Neuronal stem cell (in vitro differentiated cells): Measurements from ENCODE around the gene PGLYRP1.

Experiments used
- DNase-seq: peaks from one replicate; pipeline ENCODE4 v3.0.0-alpha.2; 2013; ENCODE audit warnings: low spot score
- H2AFZ ChIP-seq: one replicate; pipeline ENCODE4 v1.6.1; 2013; ENCODE audit warnings: mild to moderate bottlenecking, low read length, inconsistent platforms
- H2AK5ac ChIP-seq: 2 replicates; pipeline ENCODE4 v1.6.1; 2013; ENCODE audit warnings: low read depth, mild to moderate bottlenecking, inconsistent platforms, low read length, moderate library complexity, mixed read lengths
- H2BK120ac ChIP-seq: 2 replicates; pipeline ENCODE4 v1.6.1; 2013; ENCODE audit warnings: low read depth, mild to moderate bottlenecking, inconsistent platforms, low read length, moderate library complexity, mixed read lengths
- H2BK12ac ChIP-seq: one replicate; pipeline ENCODE4 v1.6.1; 2013; ENCODE audit warnings: low read length, inconsistent platforms
- H2BK15ac ChIP-seq: 2 replicates; pipeline ENCODE4 v1.6.1; 2013; ENCODE audit warnings: mild to moderate bottlenecking, low read length, inconsistent platforms, mixed read lengths
- H2BK5ac ChIP-seq: one replicate; pipeline ENCODE4 v1.6.1; 2013; ENCODE audit warnings: inconsistent platforms, mild to moderate bottlenecking, low read length, moderate library complexity
- H3K14ac ChIP-seq: one replicate; pipeline ENCODE4 v1.6.1; 2013; ENCODE audit warnings: low read length, inconsistent platforms
- H3K18ac ChIP-seq: 2 replicates; pipeline ENCODE4 v1.6.1; 2013; ENCODE audit warnings: low read length, inconsistent platforms
- H3K23ac ChIP-seq: 2 replicates; pipeline ENCODE4 v1.6.1; 2013; ENCODE audit warnings: low read depth, mild to moderate bottlenecking, mixed read lengths, low read length, inconsistent platforms; ENCODE audit not compliant: poor library complexity
- H3K27ac ChIP-seq: replicated peaks from 3 replicates; pipeline ENCODE4 v1.5.1; 2013; ENCODE audit warnings: low read length, inconsistent platforms
- H3K27me3 ChIP-seq, 3 experiments: 2 replicates each; pipeline ENCODE4 v1.6.1; 2013; ENCODE audit warnings: low read length in 3 of 3, mild to moderate bottlenecking in 2 of 3, inconsistent platforms in 1 of 3, low read depth in 1 of 3, mixed read lengths in 1 of 3, moderate library complexity in 1 of 3; ENCODE audit not compliant: control insufficient read depth in 3 of 3, insufficient read depth in 3 of 3
- H3K36me3 ChIP-seq, 2 donors: replicated peaks in 1 of 2; 2 replicates each; pipeline ENCODE4 v1.6.1; 2013; ENCODE audit warnings: low read length in 2 of 2; ENCODE audit not compliant: control insufficient read depth in 2 of 2, insufficient read depth in 2 of 2
- H3K4ac ChIP-seq: 2 replicates; pipeline ENCODE4 v1.6.1; 2013; ENCODE audit warnings: inconsistent platforms, mild to moderate bottlenecking, low read length, moderate library complexity
- H3K4me1 ChIP-seq, 2 donors: 1 replicate in 1 of 2; 2 replicates in 1 of 2; pipeline ENCODE4 v1.6.1; 2013; ENCODE audit warnings: low read length in 2 of 2, low read depth in 1 of 2; ENCODE audit not compliant: control insufficient read depth in 2 of 2, insufficient read depth in 1 of 2
- H3K4me2 ChIP-seq: one replicate; pipeline ENCODE4 v1.6.1; 2013; ENCODE audit warnings: mild to moderate bottlenecking, low read length, inconsistent platforms; ENCODE audit not compliant: insufficient read depth, poor library complexity, severe bottlenecking
- H3K4me3 ChIP-seq, 2 donors: 2 replicates each; pipeline ENCODE4 v1.5.1; 2013; ENCODE audit warnings: low read length in 2 of 2, mild to moderate bottlenecking in 2 of 2, inconsistent platforms in 1 of 2, moderate library complexity in 1 of 2
- H3K79me1 ChIP-seq: one replicate; pipeline ENCODE4 v1.6.1; 2013; ENCODE audit warnings: low read depth, mild to moderate bottlenecking, inconsistent platforms, low read length, moderate library complexity
- H3K9ac ChIP-seq: one replicate; pipeline ENCODE4 v1.6.1; 2013; ENCODE audit warnings: mild to moderate bottlenecking, low read depth, low read length, inconsistent platforms; ENCODE audit not compliant: poor library complexity
- H3K9me3 ChIP-seq, 2 donors: replicated peaks in 1 of 2; 2 replicates each; pipeline versions ENCODE3 to v1.6.1; 2013; ENCODE audit warnings: low read length in 2 of 2, mild to moderate bottlenecking in 2 of 2, inconsistent platforms in 1 of 2, low read depth in 1 of 2, mixed read lengths in 1 of 2, moderate library complexity in 1 of 2; ENCODE audit not compliant: control insufficient read depth in 2 of 2, insufficient read depth in 1 of 2
- H4K8ac ChIP-seq: one replicate; pipeline ENCODE4 v1.6.1; 2013; ENCODE audit warnings: low read depth, mild to moderate bottlenecking, inconsistent platforms, low read length, moderate library complexity
- H4K91ac ChIP-seq: one replicate; pipeline ENCODE4 v1.6.1; 2013; ENCODE audit warnings: low read length, low read depth, mild to moderate bottlenecking, inconsistent platforms; ENCODE audit not compliant: poor library complexity
- WGBS, 2 donors: extraction: QIAGEN DNeasy Blood & Tissue Kit; methylation state at CpG; one replicate each; pipeline ENCODE4 v1.1.7; 2013; ENCODE audit warnings: missing lambda C conversion rate in 2 of 2, mixed read lengths in 1 of 2; ENCODE audit not compliant: insufficient read length in 2 of 2, insufficient replicate concordance in 1 of 2; ENCODE audit errors: extremely low coverage in 2 of 2; 5-methylcytosine and 5-hydroxymethylcytosine counted together

The PGLYRP1 gene

DNA sequence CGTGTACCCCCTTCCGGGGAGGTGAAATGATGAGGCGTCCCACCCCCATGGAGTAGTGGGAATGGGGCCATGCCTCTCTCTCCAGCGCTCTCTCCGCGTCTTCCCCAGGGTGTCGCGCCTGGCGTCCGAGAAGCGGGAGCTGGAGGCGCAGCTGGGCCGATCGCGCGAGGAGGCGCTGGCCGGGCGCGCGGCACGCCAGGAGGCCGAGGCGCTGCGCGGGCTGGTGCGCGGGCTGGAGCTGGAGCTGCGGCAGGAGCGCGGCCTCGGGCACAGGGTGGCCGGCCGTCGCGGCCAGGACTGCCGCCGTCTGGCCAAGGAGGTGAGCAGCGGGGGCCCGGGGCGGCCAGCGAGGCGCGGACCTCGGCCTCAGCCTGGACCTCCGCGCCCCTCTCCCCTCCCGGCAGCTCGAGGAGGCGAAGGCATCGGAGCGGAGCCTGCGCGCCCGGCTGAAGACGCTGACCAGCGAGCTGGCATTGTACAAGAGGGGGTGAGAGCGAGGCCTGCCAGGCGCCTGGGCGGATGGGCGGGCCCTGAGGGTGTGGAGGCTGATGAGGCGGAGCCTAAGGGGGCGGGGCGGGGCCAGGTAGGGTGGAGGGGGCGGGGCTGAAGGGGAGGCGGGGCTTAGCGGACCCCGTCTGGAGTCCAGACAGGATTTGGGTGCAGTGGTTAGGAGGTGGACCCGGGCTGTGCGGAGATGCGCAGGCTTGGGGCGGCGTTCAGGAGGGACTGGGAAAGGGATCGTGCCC is 7.7 kb downstream of the PGLYRP1 start:
- Histone ChIP-seq H3K9ac (peak overlapping the region; percentile 95), H2AK5ac (peak overlapping the region; percentile 87), H3K4me3 (peak overlapping the region in 1 of 2 donors; percentile 77), H3K27ac (no peak overlapping the region), H2BK5ac (no peak overlapping the region), H2BK12ac (no peak overlapping the region), H3K4me1 (peaks cover 4 to 14% of the 10 kb centered on the region in 2 donors), H3K27me3 (peaks cover 0 to 23% (median 11%) of the 10 kb centered on the region in 3 experiments), H3K4ac (no peak overlapping the region), H3K9me3 (no peaks in the 10 kb centered on the region), H4K8ac (no peak overlapping the region), H3K4me2 (peak overlapping the region; percentile 99), H3K18ac (peak overlapping the region; percentile 92), H4K91ac (no peak overlapping the region), H3K36me3 (peaks cover 7 to 20% of the 10 kb centered on the region in 2 donors), H3K79me1 (no peaks in the 10 kb centered on the region), H2BK15ac (peak overlapping the region; percentile 19), H3K23ac (peak overlapping the region; percentile 17), H2BK120ac (no peak overlapping the region), H3K14ac (no peak overlapping the region), H2AFZ (no peak overlapping the region)
- DNase-seq, result peak; percentile 82
- no CpG with 5 or more reads among the region's 74 CpGs for WGBS, 2 donors

DNA sequence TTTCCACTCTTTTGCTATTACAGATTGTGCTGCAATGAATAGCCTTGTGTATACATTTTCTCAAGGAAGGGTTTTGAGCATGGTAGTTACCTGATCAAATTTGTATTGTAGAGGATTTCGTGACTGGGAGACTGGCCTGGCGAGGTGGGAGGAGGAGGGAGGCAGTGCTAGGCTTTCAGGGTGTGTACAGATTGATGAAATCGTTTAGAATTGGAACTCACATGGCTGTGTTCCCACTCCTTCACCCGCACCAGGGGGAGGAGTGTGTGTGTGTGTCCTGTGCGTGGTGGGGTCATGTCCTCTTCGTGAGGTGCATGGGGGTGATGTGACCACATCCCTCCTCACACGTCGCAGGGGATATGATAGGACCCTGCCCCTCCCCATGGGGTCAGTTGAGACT is 8.3 kb downstream of the PGLYRP1 start:
- Histone ChIP-seq H2BK120ac (no peak overlapping the region), H3K36me3 (peaks cover 7 to 20% of the 10 kb centered on the region in 2 donors), H3K27me3 (peaks cover 0 to 23% (median 11%) of the 10 kb centered on the region in 3 experiments), H2BK12ac (no peak overlapping the region), H2BK15ac (peak overlapping the region; percentile 19), H4K8ac (no peak overlapping the region), H3K4me1 (peaks cover 4 to 14% of the 10 kb centered on the region in 2 donors), H3K4ac (no peak overlapping the region), H3K23ac (peak overlapping the region; percentile 17), H3K79me1 (no peaks in the 10 kb centered on the region), H3K18ac (peak overlapping the region; percentile 92), H3K4me3 (peak overlapping the region in 1 of 2 donors; percentile 77), H3K9me3 (no peaks in the 10 kb centered on the region), H2AFZ (no peak overlapping the region), H3K27ac (no peak overlapping the region), H2BK5ac (no peak overlapping the region), H3K9ac (peak overlapping the region; percentile 95), H4K91ac (no peak overlapping the region), H3K4me2 (peak overlapping the region; percentile 99), H2AK5ac (peak overlapping the region; percentile 87), H3K14ac (no peak overlapping the region)
- no CpG with 5 or more reads among the region's 8 CpGs for WGBS, 2 donors
- DNase-seq, result peak; percentile 17

DNA sequence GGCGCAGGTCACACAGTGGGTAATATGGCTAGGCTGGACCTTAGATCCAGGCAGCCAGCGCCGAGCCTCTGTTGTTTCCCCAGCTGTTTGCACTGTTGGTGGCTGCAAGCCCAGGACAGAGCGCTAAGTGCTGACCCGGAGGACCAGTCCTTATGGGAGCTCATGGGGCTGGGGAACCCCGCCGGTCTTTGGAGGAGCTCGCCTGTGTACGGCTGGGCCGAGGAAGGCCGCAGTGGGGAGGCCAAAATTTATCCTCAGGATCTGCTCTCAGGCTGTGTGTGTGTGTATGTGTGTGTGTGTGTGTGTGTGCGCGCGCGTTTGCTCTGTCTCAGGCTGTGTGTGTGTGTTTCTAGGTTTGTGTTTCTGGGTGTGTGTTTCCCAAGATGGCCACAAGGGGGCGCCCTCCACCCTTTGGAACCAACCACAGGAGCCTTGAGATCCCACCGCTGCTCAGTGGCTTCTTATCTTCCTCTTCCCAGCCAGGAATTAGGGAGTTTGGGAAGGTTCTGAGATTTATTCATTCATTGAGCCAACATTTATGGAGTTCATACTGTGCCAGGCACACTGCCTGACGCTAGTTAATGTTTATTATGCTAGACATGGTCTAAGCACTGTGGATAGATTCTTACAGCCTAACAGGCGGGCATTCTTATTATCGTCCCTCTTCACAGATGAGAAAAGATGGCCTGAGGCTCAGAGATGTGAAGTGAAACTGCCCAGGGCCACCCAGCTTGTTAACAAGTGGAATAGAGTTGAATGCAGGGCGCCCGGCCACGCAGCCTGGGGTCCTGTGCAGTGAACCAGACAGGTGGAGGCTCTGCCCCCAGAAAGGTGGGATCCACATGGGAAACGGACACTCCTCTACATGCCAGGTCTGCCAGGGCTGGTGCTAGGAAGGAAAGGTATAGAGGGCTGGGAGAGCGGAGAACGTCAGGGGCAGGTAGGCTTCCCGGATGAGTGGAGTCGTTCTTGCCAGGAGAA is 13.0 kb downstream of the PGLYRP1 start:
- no peak overlapping the region for H3K4me2 ChIP-seq
- peak overlapping the region; percentile 21 for H2AK5ac ChIP-seq
- H3K4me3 ChIP-seq, result no peak overlapping the region
- no peak overlapping the region for H3K18ac ChIP-seq
- no peak overlapping the region for H2BK15ac ChIP-seq
- peaks cover 0 to 6% (median 0%) of the 10 kb centered on the region in 3 experiments for H3K27me3 ChIP-seq
- peaks cover 8 to 41% of the 10 kb centered on the region in 2 donors for H3K36me3 ChIP-seq
- no peak overlapping the region for H4K91ac ChIP-seq
- H2AFZ ChIP-seq, result no peak overlapping the region
- no peak overlapping the region for H3K27ac ChIP-seq
- peak; percentile 77 for DNase-seq
- peaks cover 1% of the 10 kb centered on the region for H3K79me1 ChIP-seq
- H3K9me3 ChIP-seq, result peaks cover 0 to 1% of the 10 kb centered on the region in 2 donors
- peak overlapping the region; percentile 36 for H3K9ac ChIP-seq
- no CpG with 5 or more reads among the region's 28 CpGs for WGBS, 2 donors
- H2BK120ac ChIP-seq, result no peak overlapping the region
- H3K14ac ChIP-seq, result peak overlapping the region; percentile 27
- peak overlapping the region; percentile 25 for H3K23ac ChIP-seq
- no peak overlapping the region for H4K8ac ChIP-seq
- H2BK5ac ChIP-seq, result no peak overlapping the region
- no peak overlapping the region for H2BK12ac ChIP-seq
- H3K4me1 ChIP-seq, result peaks cover 0 to 4% of the 10 kb centered on the region in 2 donors
- no peak overlapping the region for H3K4ac ChIP-seq
